RCC 7860 (cell line): Measurements from ENCODE around the gene FBXO48.

Source experiments
- DNase-seq: peaks from one replicate; pipeline ENCODE4 v3.0.0-alpha.2; 2015; ENCODE audit warnings: low spot score
- FAIRE-seq: peaks from 2 replicates; lab custom pipeline; 2012; peaks lifted over from hg19 to GRCh38; lab: Jason Lieb, UNC

The FBXO48 gene

GRCh38 chr2:68438455-68439303 is 28.4 kb downstream of the FBXO48 start:
- DNase-seq = no peak

GRCh38 chr2:68436270-68436669 is 30.8 kb downstream of the FBXO48 start:
- DNase-seq (no peak), FAIRE-seq (no peak)

More at GRCh38 chr2:68438455-68439303, 28.4 kb downstream of the FBXO48 start:
- FAIRE-seq = no peak

- no peak for FAIRE-seq
These were observed 31.5 kb downstream of the FBXO48 start for GRCh38 chr2:68435615-68436014.

GRCh38 chr2:68434981-68435380 is 32.1 kb downstream of the FBXO48 start:
- FAIRE-seq (no peak), DNase-seq (no peak)

More at GRCh38 chr2:68435615-68436014, 31.5 kb downstream of the FBXO48 start:
- DNase-seq = no peak

- no peak for FAIRE-seq
- no peak for DNase-seq
These were observed 34.1 kb downstream of the FBXO48 start for GRCh38 chr2:68432696-68433658.

GRCh38 chr2:68431316-68431972 is 35.6 kb downstream of the FBXO48 start:
- DNase-seq = no peak
- no peak for FAIRE-seq

- FAIRE-seq = no peak
- no peak for DNase-seq
These were observed 37.7 kb downstream of the FBXO48 start for GRCh38 chr2:68429311-68429826.

- FAIRE-seq (no peak), DNase-seq (no peak)
These were observed 38.3 kb downstream of the FBXO48 start for GRCh38 chr2:68428746-68429145.

- no peak for DNase-seq
- no peak for FAIRE-seq
These were observed 39.0 kb downstream of the FBXO48 start for GRCh38 chr2:68428126-68428525.

- no peak for FAIRE-seq
- DNase-seq = no peak
These were observed 40.1 kb downstream of the FBXO48 start for GRCh38 chr2:68426848-68427579.

GRCh38 chr2:68426446-68426845 is 40.6 kb downstream of the FBXO48 start:
- FAIRE-seq (no peak), DNase-seq (no peak)

GRCh38 chr2:68425503-68425902 is 41.6 kb downstream of the FBXO48 start:
- DNase-seq (no peak), FAIRE-seq (no peak)

- FAIRE-seq (no peak), DNase-seq (no peak)
These were observed 43.0 kb downstream of the FBXO48 start for GRCh38 chr2:68423966-68424650.

- FAIRE-seq (no peak), DNase-seq (no peak)
These were observed 46.7 kb downstream of the FBXO48 start for GRCh38 chr2:68420254-68420910.

GRCh38 chr2:68418855-68419254 is 48.2 kb downstream of the FBXO48 start:
- DNase-seq (no peak), FAIRE-seq (no peak)

- DNase-seq = no peak
These were observed 48.7 kb downstream of the FBXO48 start for GRCh38 chr2:68418419-68418818.

GRCh38 chr2:68417926-68418325 is 49.2 kb downstream of the FBXO48 start:
- DNase-seq (no peak), FAIRE-seq (no peak)

More at GRCh38 chr2:68418419-68418818, 48.7 kb downstream of the FBXO48 start:
- no peak for FAIRE-seq

- FAIRE-seq = no peak
- no peak for DNase-seq
These were observed 50.9 kb downstream of the FBXO48 start for GRCh38 chr2:68416081-68416675.

GRCh38 chr2:68415521-68415920 is 51.6 kb downstream of the FBXO48 start:
- FAIRE-seq (no peak), DNase-seq (no peak)
